CD4-positive, alpha-beta T cell treated with Interleukin-4 for 4 hours (primary cell): ENCODE results near the gene ATF6.

Experiments
- DNase-seq: peaks from one replicate; pipeline ENCODE4 v3.0.0-alpha.2; 2020

The ATF6 gene

GRCh38 chr1:161838885-161839284 lies 72.8 kb downstream of the ATF6 start:
- no peak for DNase-seq

DNA sequence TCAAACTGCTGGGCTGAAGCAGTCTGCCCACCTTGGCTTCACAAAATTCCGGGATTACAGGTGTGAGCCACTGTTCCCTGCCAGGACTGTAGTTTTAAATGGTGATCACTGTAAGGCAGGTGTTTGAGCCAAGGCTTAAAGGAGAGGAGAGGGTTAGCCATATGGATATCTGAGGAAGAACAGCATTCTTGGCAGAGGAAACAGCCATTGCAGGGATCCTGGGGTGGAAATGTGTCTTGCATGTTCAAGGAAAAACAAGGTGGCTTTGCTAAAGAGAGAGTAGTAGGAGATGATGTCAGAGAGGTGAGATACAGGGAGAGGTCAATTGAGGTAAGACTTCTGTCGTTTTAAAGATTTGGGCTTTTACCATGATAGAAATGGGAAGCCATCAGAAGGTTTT lies 73.5 kb downstream of the ATF6 start:
- no peak for DNase-seq

DNA sequence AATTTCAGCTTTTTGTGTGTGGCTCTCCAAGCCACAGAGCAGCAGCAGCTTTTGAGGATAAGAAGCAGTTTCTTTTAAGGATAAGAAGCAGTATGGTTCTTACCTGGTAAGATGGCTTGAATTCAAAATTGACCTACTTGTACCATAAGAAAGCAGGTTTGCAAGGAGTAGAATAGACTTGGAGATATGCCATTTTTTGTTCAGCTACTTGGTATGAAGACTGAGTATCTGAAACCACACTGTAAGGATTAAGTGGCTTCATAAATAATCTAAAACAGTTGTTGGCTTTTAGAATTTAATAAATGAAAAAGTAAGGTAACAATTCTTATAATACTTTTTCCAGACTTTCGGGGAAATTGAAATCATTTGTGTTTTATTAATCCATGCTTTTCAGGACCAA lies 74.2 kb downstream of the ATF6 start:
- no peak for DNase-seq

DNA sequence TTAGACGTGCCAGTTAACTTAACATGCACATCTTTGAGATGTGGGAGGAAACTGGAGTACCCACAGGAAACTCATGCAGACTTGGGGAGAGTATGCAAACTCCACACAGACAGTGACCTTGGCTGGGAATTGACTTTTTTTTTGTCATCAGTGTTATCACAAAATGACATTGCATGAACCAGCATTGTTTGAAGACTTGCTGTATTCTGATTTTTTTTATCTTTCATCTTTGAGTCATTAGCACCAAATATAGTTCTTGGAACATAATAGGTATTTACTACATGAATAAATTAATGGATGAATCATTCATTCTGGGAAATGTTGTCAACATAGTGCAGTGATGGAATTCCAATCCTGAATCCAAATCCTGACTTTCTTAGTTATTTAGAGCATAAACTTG lies 77.0 kb downstream of the ATF6 start:
- DNase-seq, result no peak

GRCh38 chr1:161844696-161845095 lies 78.6 kb downstream of the ATF6 start:
- no peak for DNase-seq

- DNase-seq, result no peak
Observed at GRCh38 chr1:161848676-161849075, 82.6 kb downstream of the ATF6 start.

- DNase-seq, result no peak
Observed at GRCh38 chr1:161849518-161849917, 83.4 kb downstream of the ATF6 start.

GRCh38 chr1:161855260-161855659 lies 89.1 kb downstream of the ATF6 start:
- DNase-seq, result no peak

DNA sequence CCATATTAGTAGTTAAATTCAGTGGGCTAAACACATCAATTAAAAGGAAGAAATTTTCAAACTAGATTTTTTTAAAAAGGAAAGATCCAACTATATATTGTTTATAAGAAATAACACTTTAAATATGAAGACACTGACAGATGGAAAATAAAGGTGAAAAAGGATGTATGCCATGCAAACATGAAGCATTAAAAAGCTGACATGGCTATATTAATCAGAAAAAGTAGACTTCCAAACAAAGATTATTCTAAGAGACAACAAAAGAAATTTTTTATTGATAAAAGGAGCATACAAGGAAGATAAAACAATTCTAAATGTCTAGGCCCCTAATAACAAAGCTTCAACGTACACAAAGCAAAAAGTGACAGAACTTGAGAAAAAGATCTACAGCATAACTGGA lies 92.2 kb downstream of the ATF6 start:
- no peak for DNase-seq

DNA sequence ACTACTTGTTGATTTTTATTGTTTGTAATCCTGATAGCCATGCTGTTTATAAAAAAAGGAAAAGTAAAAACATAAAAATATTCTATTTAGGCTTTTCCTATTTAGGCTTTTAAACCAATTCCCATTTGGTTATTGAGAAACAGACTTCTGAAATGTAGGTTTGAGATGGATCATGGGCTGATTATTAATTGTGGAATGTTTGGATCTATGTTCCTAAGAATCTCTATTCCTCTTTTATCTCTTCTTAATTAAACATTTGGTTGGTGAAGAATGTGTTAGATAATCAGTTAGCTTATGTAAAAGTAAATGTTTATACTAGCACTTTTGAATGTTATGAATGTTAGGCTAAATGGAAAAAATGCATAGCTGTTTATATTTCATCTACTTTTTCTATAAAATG lies 97.4 kb downstream of the ATF6 start:
- no peak for DNase-seq

GRCh38 chr1:161864577-161864976 lies 98.5 kb downstream of the ATF6 start:
- no peak for DNase-seq

DNA sequence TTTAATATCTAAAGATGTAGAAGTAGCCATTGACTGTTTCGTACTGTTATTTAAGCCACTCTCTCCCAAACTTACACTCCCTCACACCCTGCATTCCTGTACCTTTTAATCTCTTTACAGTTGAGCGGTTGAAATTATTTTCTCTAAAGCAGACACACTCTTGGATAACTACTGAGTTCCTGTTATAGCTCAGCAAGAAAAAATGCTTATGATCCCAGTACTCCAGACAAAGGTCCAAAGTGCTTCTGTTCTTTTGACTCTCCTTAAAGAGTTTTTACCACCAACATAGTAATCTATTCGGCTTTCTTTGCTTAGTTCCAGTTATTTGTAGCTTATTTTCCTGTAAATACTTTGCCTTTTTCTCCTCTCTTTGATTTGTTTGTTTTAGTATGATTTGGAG lies 100.1 kb downstream of the ATF6 start:
- no peak for DNase-seq

DNA sequence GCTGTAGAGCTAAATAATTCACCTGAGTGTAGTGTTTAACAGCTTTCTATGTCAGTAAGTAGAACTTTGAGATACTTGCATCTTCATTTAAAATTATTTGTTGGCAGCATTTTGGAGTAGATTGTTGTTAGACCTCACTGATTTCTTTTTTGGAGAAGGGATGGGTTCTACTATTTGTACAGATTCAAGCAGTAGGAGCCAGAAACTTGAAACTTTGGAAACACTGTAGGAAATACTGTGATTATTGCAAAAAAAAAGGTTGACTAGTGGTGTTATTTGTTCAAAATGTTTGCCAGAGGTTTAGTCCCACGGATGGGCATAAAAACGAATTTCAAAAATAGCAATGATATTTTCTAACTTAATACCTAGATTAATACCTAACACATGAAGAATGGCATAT lies 102.7 kb downstream of the ATF6 start:
- DNase-seq, result no peak

DNA sequence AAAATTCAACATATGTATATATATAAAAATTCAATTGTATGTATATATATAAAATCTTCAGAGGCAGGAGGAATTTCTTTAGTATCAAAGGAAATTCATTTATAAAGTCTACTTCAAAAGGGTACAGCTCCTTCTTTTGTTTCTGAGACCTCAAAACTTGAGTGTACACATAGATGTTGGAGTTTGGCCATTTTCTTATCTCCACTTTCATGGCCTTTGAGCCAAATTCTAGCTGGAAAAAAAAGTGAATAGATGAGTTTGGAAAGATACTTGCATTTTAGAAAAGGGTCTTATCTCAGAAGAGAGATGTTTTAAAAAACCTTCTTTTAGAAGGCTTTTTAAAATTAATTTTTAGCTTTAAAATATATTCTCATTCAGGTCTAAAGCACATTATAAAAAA lies 103.2 kb downstream of the ATF6 start:
- DNase-seq, result no peak

GRCh38 chr1:161872506-161872905 lies 106.4 kb downstream of the ATF6 start:
- DNase-seq, result no peak

- DNase-seq, result no peak
Observed at GRCh38 chr1:161879261-161879660, 113.1 kb downstream of the ATF6 start.

- no peak for DNase-seq
Observed at GRCh38 chr1:161884475-161884874, 118.4 kb downstream of the ATF6 start.

DNA sequence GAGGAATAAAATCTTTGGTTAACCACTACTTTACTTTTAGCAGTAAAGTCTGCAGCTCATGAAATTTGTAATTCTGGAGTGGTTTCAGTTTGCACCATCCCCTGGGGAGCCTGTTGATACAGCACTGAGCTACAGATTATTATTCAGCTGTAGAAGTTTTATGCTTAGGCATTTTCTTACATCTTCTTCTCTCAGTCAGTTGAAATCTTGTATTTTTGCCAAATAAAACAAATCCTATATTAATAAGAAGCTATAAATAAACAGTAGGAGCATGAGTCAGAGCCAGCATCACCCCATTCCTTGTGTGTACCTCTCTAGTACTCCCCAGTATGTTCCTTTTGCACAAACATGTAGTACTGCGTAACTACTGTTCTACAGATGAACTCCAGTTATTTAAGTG lies 118.9 kb downstream of the ATF6 start:
- DNase-seq, result no peak

GRCh38 chr1:161885759-161886158 lies 119.6 kb downstream of the ATF6 start:
- DNase-seq, result no peak

DNA sequence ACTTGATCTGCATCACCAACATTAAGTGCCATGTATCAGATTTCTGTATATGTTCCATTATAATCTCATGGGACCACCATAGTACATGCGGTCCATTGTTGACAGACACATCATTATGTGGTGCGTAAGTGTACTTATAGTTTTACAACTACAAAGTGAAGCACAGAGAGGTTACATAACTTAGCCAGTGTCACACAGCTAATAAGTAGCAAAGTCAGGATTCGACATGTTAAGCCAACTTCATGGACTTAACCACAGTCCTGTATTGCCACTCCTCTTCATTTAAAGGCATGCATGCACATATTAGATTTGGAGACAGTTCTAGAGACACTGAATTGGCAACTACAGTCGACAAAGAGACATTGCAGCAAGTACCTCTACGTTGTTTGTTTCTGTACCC lies 120.5 kb downstream of the ATF6 start:
- no peak for DNase-seq

- no peak for DNase-seq
Observed at GRCh38 chr1:161887730-161888287, 121.7 kb downstream of the ATF6 start.

- no peak for DNase-seq
Observed at GRCh38 chr1:161890574-161890973, 124.5 kb downstream of the ATF6 start.

DNA sequence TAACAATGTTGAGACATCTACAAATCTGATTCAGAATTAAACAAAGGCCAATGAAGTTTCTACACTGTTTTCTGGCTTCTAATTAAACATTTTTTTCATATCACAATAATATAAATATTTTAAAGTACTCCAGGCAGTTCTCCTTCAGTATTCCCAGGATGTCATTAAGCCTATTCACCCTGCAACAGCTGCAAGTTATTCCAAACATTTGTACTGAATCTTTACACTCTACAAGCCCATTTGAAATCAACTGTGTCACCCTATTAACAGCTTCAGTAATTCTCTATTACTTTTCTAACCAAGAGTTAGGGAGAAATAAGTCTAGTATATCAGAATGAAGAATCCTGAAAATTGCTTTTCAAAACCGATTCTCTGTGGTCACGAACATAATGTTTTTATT lies 133.0 kb downstream of the ATF6 start:
- DNase-seq, result no peak

- no peak for DNase-seq
Observed at GRCh38 chr1:161900160-161900559, 134.0 kb downstream of the ATF6 start.

- no peak for DNase-seq
Observed at GRCh38 chr1:161902182-161902581, 136.1 kb downstream of the ATF6 start.
